IMR-90 (cell line): ENCODE results near the gene VDAC1. TPM values are rescaled to one million over a fixed set of nuclear protein-coding genes. Genes with fewer than 3 reads are reported as not detected.

Experiments
- ATAC-seq: fragments of 200-7000 bp; cut with Tn5 transposase; 2 replicates; pipeline ENCODE4 v1.9.1; 2020; ENCODE audit warnings: low read depth, mild to moderate bottlenecking, moderate library complexity
- BruUV-seq: library from RNA; stranded (reverse); fragments of 400-500 nt; replicated peaks from 2 replicates; lab custom pipeline; 2021; lab: Mats Ljungman, UMichigan
- CTCF ChIA-PET: fragments of 300-600 bp; formaldehyde crosslinking; extraction: SDS; loops from one replicate; lab custom pipeline; 2021; ENCODE audit warnings: antibody characterized with exemption; lab: Yijun Ruan, JAX
- POLR2A ChIA-PET: fragments of 300-600 bp; sonication (Branson Sonifier 250); formaldehyde crosslinking; loops from one replicate; lab custom pipeline; 2022; ENCODE audit warnings: antibody characterized with exemption; ENCODE audit not compliant: unreplicated experiment; lab: Charles Lee
- DNase-seq: peaks from one replicate; pipeline ENCODE4 v3.0.0; 2013
- H2AFZ ChIP-seq: replicated peaks from 2 replicates; pipeline ENCODE3; 2013; ENCODE audit warnings: low read length, mild to moderate bottlenecking; ENCODE audit not compliant: poor library complexity
- H2AK5ac ChIP-seq: 2 replicates; pipeline ENCODE4 v1.6.1; 2013; ENCODE audit warnings: low read depth, low read length, inconsistent platforms
- H2AK9ac ChIP-seq: replicated peaks from 2 replicates; pipeline ENCODE3; 2013; ENCODE audit warnings: mild to moderate bottlenecking, low read depth, low read length, moderate library complexity; ENCODE audit not compliant: poor library complexity
- H2BK120ac ChIP-seq: 2 replicates; pipeline ENCODE4 v1.6.1; 2013; ENCODE audit warnings: low read depth, low read length, inconsistent platforms
- H2BK15ac ChIP-seq: 3 replicates; pipeline ENCODE4 v1.6.1; 2013; ENCODE audit warnings: low read depth, low read length, inconsistent platforms
- H2BK20ac ChIP-seq: 2 replicates; pipeline ENCODE4 v1.6.1; 2013; ENCODE audit warnings: low read depth, mild to moderate bottlenecking, inconsistent platforms, low read length, moderate library complexity
- H2BK5ac ChIP-seq: 2 replicates; pipeline ENCODE4 v1.6.1; 2013; ENCODE audit warnings: mild to moderate bottlenecking, low read depth, low read length, inconsistent platforms; ENCODE audit not compliant: poor library complexity, severe bottlenecking
- H3K14ac ChIP-seq: replicated peaks from 2 replicates; pipeline ENCODE4 v1.6.1; 2013; ENCODE audit warnings: low read depth, low read length, inconsistent platforms
- H3K18ac ChIP-seq: 2 replicates; pipeline ENCODE4 v1.6.1; 2013; ENCODE audit warnings: low read depth, low read length, control low read depth
- H3K23ac ChIP-seq: 2 replicates; pipeline ENCODE4 v1.6.1; 2013; ENCODE audit warnings: low read depth, low read length, inconsistent platforms
- H3K27ac ChIP-seq: 2 replicates; pipeline ENCODE4 v1.5.1; 2013; ENCODE audit warnings: mild to moderate bottlenecking, control low read depth, low read length; ENCODE audit not compliant: insufficient read depth
- H3K27me3 ChIP-seq: 2 replicates; pipeline ENCODE4 v1.6.1; 2013; ENCODE audit warnings: low read length; ENCODE audit not compliant: control insufficient read depth, insufficient read depth
- H3K36me3 ChIP-seq: 2 replicates; pipeline ENCODE4 v1.6.1; 2013; ENCODE audit warnings: low read length, mixed read lengths; ENCODE audit not compliant: control insufficient read depth, insufficient read depth
- H3K4ac ChIP-seq: 2 replicates; pipeline ENCODE4 v1.6.1; 2013; ENCODE audit warnings: low read depth, low read length, inconsistent platforms
- H3K4me1 ChIP-seq: 2 replicates; pipeline ENCODE4 v1.6.1; 2013; ENCODE audit warnings: low read length, mixed read lengths; ENCODE audit not compliant: control insufficient read depth, insufficient read depth
- H3K4me2 ChIP-seq: 2 replicates; pipeline ENCODE4 v1.6.1; 2013; ENCODE audit warnings: low read depth, mild to moderate bottlenecking, control low read depth, low read length, moderate library complexity
- H3K4me3 ChIP-seq: 2 replicates; pipeline ENCODE4 v1.5.1; 2013; ENCODE audit warnings: low read depth, mild to moderate bottlenecking, control low read depth, low read length, moderate library complexity; ENCODE audit not compliant: insufficient read depth
- H3K56ac ChIP-seq: 2 replicates; pipeline ENCODE4 v1.6.1; 2013; ENCODE audit warnings: low read length, inconsistent platforms; ENCODE audit not compliant: insufficient read depth; ENCODE audit errors: extremely low read depth
- H3K79me1 ChIP-seq, 2 experiments: 2 replicates each; pipeline ENCODE4 v1.6.1; 2013; ENCODE audit warnings: low read length in 2 of 2, inconsistent platforms in 1 of 2, low read depth in 1 of 2
- H3K9ac ChIP-seq: 2 replicates; pipeline ENCODE4 v1.6.1; 2013; ENCODE audit warnings: low read depth, low read length, control low read depth
- H3K9me1 ChIP-seq: 2 replicates; pipeline ENCODE4 v1.6.1; 2013; ENCODE audit warnings: low read length, inconsistent platforms; ENCODE audit not compliant: insufficient read depth
- H3K9me3 ChIP-seq: 2 replicates; pipeline ENCODE4 v1.6.1; 2013; ENCODE audit warnings: low read length; ENCODE audit not compliant: control insufficient read depth, insufficient read depth
- H4K20me1 ChIP-seq: 2 replicates; pipeline ENCODE4 v1.6.1; 2013; ENCODE audit warnings: low read length, inconsistent platforms; ENCODE audit not compliant: insufficient read depth
- H4K5ac ChIP-seq: 2 replicates; pipeline ENCODE4 v1.6.1; 2013; ENCODE audit warnings: mild to moderate bottlenecking, low read depth, low read length, control low read depth
- H4K8ac ChIP-seq, 2 experiments: 2 replicates each; pipeline ENCODE4 v1.6.1; 2013; ENCODE audit warnings: low read depth in 2 of 2, low read length in 2 of 2, control low read depth in 1 of 2, inconsistent platforms in 1 of 2
- H4K91ac ChIP-seq: 2 replicates; pipeline ENCODE4 v1.6.1; 2013; ENCODE audit warnings: low read depth, low read length, inconsistent platforms; ENCODE audit not compliant: insufficient read depth
- BHLHE40 ChIP-seq: fragments of 150-350 bp; IDR thresholded peaks from 2 replicates; pipeline ENCODE4 v1.6.1; 2016; ENCODE audit warnings: mild to moderate bottlenecking, low read depth, low read length
- CEBPB ChIP-seq: IDR thresholded peaks from 2 replicates; pipeline ENCODE4 v1.6.1; 2012; ENCODE audit warnings: low read depth, low read length, improper control_type of control experiment
- FOS ChIP-seq: fragments of 150-350 bp; IDR thresholded peaks from 2 replicates; pipeline ENCODE4 v1.6.1; 2016; ENCODE audit warnings: low read depth, low read length
- MAFK ChIP-seq: IDR thresholded peaks from 2 replicates; pipeline ENCODE4 v1.6.1; 2012; ENCODE audit warnings: low read depth, low read length, improper control_type of control experiment
- MAZ ChIP-seq: IDR thresholded peaks from 2 replicates; pipeline ENCODE4 v1.6.1; 2012; ENCODE audit warnings: low read depth, mild to moderate bottlenecking, low read length, improper control_type of control experiment, moderate library complexity, borderline replicate concordance
- MXI1 ChIP-seq: IDR thresholded peaks from 2 replicates; pipeline ENCODE4 v1.6.1; 2012; ENCODE audit warnings: low read depth, mild to moderate bottlenecking, low read length, moderate library complexity, borderline replicate concordance
- NFE2L2 ChIP-seq: fragments of 150-350 bp; IDR thresholded peaks from 2 replicates; pipeline ENCODE4 v1.6.1; 2016; ENCODE audit warnings: low read depth, mild to moderate bottlenecking, low read length
- POLR2A ChIP-seq: IDR thresholded peaks from 2 replicates; pipeline ENCODE4 v1.6.1; 2012; ENCODE audit warnings: mild to moderate bottlenecking, low read depth, low read length
- RAD21 ChIP-seq: IDR thresholded peaks from 2 replicates; pipeline ENCODE4 v1.6.1; 2012; ENCODE audit warnings: low read length, improper control_type of control experiment
- RCOR1 ChIP-seq: IDR thresholded peaks from 2 replicates; pipeline ENCODE4 v1.6.1; 2012; ENCODE audit warnings: mild to moderate bottlenecking, low read length, improper control_type of control experiment; ENCODE audit not compliant: insufficient replicate concordance
- RFX5 ChIP-seq: IDR thresholded peaks from 2 replicates; pipeline ENCODE4 v1.8.0; 2012; ENCODE audit warnings: low read depth, mild to moderate bottlenecking, low read length, moderate library complexity
- WGBS, 2 experiments: methylation state at CpG; one replicate each; pipeline versions ENCODE4 v1.1.5 to v1.1.7; 2013; ENCODE audit warnings: missing lambda C conversion rate in 2 of 2; ENCODE audit not compliant: insufficient read length in 1 of 2; ENCODE audit errors: extremely low coverage in 2 of 2; 5-methylcytosine and 5-hydroxymethylcytosine counted together
- dilution Hi-C: fragments of 300-500 bp; cut with HindIII; formaldehyde crosslinking; loops from one replicate; pipeline ENCODE4 v1.14.3; 2018; ENCODE audit warnings: low sequenced_read_pairs; ENCODE audit not compliant: unreplicated experiment
- in situ Hi-C: fragments of 300-500 bp; cut with MboI; formaldehyde crosslinking; loops from 3 replicates; pipeline ENCODE4 v1.14.3; 2019; ENCODE audit warnings: low sequenced_read_pairs, inconsistent platforms, mixed read lengths
- intact Hi-C: fragments of 100-400 bp; cut with micrococcal nuclease; formaldehyde crosslinking; loops from 2 replicates; pipeline ENCODE4 v1.10.0; 2022
- polyA plus RNA-seq, 3 experiments: library from polyadenylated mRNA; depleted of rRNA; stranded (reverse); fragments of >200 nt; gene quantifications; 2 replicates each; pipeline ENCODE4 v1.2.3, GENCODE V29; 2012; ENCODE audit warnings: low replicate concordance in 1 of 3
- total RNA-seq: library from RNA; depleted of rRNA; stranded (reverse); fragments of >200 nt; gene quantifications from 2 replicates; pipeline ENCODE4 v1.2.3, GENCODE V29; 2012
- TF ChIP-seq, protein P1 (sequence below): conservative IDR thresholded peaks from 2 replicates; pipeline ENCODE4 v1.5.1; 2012; ENCODE audit warnings: mild to moderate bottlenecking, low read depth, low read length, improper control_type of control experiment
- TF ChIP-seq, protein P2 (sequence below): fragments of 150-350 bp; IDR thresholded peaks from 2 replicates; pipeline ENCODE4 v1.6.1; 2017; ENCODE audit warnings: mild to moderate bottlenecking, antibody characterized with exemption, low read length, low read depth
- TF ChIP-seq, protein P3 (sequence below): fragments of 150-350 bp; IDR thresholded peaks from 2 replicates; pipeline ENCODE4 v1.6.1; 2016; ENCODE audit warnings: low read depth, mild to moderate bottlenecking, low read length, moderate library complexity, borderline replicate concordance

The VDAC1 gene
- total and polyA plus RNA-seq, 2 of the 4 experiments (the other 2 are of a cell fraction), result 289 to 365 TPM

DNA sequence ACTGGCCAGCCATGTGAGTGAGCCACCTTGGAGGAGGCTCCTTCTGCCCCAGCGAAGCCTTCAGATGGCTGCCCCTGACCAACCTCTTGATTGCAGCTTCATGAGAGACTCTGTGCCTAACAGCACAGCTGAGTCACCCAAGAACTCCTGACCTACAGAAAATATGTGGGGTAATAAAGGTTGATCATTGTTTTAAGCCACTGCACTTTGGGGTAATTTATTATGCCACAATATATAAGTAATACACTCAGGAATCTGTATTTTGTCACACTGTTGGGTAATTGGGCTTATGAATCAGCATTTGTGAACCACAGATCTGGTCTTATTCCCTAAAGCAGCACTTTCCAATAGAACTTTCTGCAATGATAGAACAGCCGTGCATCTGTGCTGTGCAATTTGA lies 24.4 kb upstream of the VDAC1 start:
- H3K9ac ChIP-seq, result no peak overlapping the region
- no peak overlapping the region for H3K23ac ChIP-seq
- WGBS, 2 experiments, result no CpG with 5 or more reads among the region's 2 CpGs
- no peak overlapping the region for H3K4me2 ChIP-seq
- H3K14ac ChIP-seq, result no peak overlapping the region
- H3K4me3 ChIP-seq, result no peak overlapping the region
- H4K5ac ChIP-seq, result no peak overlapping the region
- dilution Hi-C loops (no loop called here), in situ Hi-C loops (loop anchor here (25.0 kb wide), 1 partner anchor 258 kb away; no protein-coding TSS in a partner anchor), intact Hi-C loops (no loop called here)
- ATAC-seq (peak; percentile 85), DNase-seq (peak; percentile 94)
- H3K79me1 ChIP-seq, result no peaks in the 10 kb centered on the region
- H3K18ac ChIP-seq, result peak overlapping the region; percentile 67
- BruUV-seq, result no TSS peak
- CTCF ChIA-PET, result interaction anchor here (1.3 kb wide), 1 partner anchor 10 kb away, joined by 3 read pairs; no protein-coding TSS in a partner anchor
- H2AK5ac ChIP-seq, result peak overlapping the region; percentile 41; the same call in 1 of the 2 replicates
- H2BK5ac ChIP-seq, result no peak overlapping the region
- peaks cover 7% of the 10 kb centered on the region; the same call in 1 of the 2 replicates for H4K20me1 ChIP-seq
- no peak overlapping the region for H3K56ac ChIP-seq
- TF ChIP-seq MXI1, result no peak
- TF ChIP-seq RFX5, result no peak
- TF ChIP-seq, protein P1, sequence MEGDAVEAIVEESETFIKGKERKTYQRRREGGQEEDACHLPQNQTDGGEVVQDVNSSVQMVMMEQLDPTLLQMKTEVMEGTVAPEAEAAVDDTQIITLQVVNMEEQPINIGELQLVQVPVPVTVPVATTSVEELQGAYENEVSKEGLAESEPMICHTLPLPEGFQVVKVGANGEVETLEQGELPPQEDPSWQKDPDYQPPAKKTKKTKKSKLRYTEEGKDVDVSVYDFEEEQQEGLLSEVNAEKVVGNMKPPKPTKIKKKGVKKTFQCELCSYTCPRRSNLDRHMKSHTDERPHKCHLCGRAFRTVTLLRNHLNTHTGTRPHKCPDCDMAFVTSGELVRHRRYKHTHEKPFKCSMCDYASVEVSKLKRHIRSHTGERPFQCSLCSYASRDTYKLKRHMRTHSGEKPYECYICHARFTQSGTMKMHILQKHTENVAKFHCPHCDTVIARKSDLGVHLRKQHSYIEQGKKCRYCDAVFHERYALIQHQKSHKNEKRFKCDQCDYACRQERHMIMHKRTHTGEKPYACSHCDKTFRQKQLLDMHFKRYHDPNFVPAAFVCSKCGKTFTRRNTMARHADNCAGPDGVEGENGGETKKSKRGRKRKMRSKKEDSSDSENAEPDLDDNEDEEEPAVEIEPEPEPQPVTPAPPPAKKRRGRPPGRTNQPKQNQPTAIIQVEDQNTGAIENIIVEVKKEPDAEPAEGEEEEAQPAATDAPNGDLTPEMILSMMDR, result no peak
- peak; percentile 70 for TF ChIP-seq NFE2L2
- TF ChIP-seq CEBPB, result peak; percentile 92
- TF ChIP-seq MAFK, result peak; percentile 65; the same call in 1 of the 2 replicates
- TF ChIP-seq BHLHE40, result peak; percentile 39; the same call in 1 of the 2 replicates
- no peak for TF ChIP-seq MAZ
- peak; percentile 55 for TF ChIP-seq RCOR1
- no peak for TF ChIP-seq RAD21
- TF ChIP-seq, protein P2, sequence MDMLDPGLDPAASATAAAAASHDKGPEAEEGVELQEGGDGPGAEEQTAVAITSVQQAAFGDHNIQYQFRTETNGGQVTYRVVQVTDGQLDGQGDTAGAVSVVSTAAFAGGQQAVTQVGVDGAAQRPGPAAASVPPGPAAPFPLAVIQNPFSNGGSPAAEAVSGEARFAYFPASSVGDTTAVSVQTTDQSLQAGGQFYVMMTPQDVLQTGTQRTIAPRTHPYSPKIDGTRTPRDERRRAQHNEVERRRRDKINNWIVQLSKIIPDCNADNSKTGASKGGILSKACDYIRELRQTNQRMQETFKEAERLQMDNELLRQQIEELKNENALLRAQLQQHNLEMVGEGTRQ, result no peak
- TF ChIP-seq FOS, result peak; percentile 70
- TF ChIP-seq, protein P3, sequence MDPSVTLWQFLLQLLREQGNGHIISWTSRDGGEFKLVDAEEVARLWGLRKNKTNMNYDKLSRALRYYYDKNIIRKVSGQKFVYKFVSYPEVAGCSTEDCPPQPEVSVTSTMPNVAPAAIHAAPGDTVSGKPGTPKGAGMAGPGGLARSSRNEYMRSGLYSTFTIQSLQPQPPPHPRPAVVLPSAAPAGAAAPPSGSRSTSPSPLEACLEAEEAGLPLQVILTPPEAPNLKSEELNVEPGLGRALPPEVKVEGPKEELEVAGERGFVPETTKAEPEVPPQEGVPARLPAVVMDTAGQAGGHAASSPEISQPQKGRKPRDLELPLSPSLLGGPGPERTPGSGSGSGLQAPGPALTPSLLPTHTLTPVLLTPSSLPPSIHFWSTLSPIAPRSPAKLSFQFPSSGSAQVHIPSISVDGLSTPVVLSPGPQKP, result no peak
- no peak for TF ChIP-seq POLR2A
- H3K9me1 ChIP-seq, result peaks cover 6% of the 10 kb centered on the region; the same call in 1 of the 2 replicates
- 0 out of 2 replicates have a peak overlapping the region, but pooled peaks have one; percentile 16 for H3K4ac ChIP-seq
- no peak overlapping the region; the same call in 1 of the 2 replicates for H2BK120ac ChIP-seq
- no peak overlapping the region for H2AFZ ChIP-seq
- peak overlapping the region in 1 of 2 experiments; percentile 1; a peak in 1 of 4 replicates for H4K8ac ChIP-seq
- no peaks in the 10 kb centered on the region; the same call in 1 of the 2 replicates for H3K9me3 ChIP-seq
- POLR2A ChIA-PET, result no interaction called here
- peak overlapping the region; percentile 10; the same call in 1 of the 2 replicates for H3K27ac ChIP-seq
- H2BK20ac ChIP-seq, result no peak overlapping the region
- peaks cover 6% of the 10 kb centered on the region for H3K4me1 ChIP-seq
- no peaks in the 10 kb centered on the region for H3K36me3 ChIP-seq
- peak overlapping the region; percentile 22; the same call in 1 of the 3 replicates for H2BK15ac ChIP-seq
- peaks cover 24% of the 10 kb centered on the region for H3K27me3 ChIP-seq
- H4K91ac ChIP-seq, result no peak overlapping the region; the same call in 1 of the 2 replicates
- no peak overlapping the region for H2AK9ac ChIP-seq
